Fibroblast of skin of left quadriceps (primary cell): ENCODE data around the gene OR2L13.
"Not testable (repeated sequence)": the region's sequence is repeated elsewhere in the genome, so short reads cannot be mapped to it uniquely, and the experiment has no call there.

Experiments
- DNase-seq, 2 experiments: peaks; one replicate each; pipeline ENCODE4 v3.0.0-alpha.2; 2013; ENCODE audit warnings: low read depth in 2 of 2

Gene OR2L13, protein sequence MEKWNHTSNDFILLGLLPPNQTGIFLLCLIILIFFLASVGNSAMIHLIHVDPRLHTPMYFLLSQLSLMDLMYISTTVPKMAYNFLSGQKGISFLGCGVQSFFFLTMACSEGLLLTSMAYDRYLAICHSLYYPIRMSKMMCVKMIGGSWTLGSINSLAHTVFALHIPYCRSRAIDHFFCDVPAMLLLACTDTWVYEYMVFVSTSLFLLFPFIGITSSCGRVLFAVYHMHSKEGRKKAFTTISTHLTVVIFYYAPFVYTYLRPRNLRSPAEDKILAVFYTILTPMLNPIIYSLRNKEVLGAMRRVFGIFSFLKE

DNA sequence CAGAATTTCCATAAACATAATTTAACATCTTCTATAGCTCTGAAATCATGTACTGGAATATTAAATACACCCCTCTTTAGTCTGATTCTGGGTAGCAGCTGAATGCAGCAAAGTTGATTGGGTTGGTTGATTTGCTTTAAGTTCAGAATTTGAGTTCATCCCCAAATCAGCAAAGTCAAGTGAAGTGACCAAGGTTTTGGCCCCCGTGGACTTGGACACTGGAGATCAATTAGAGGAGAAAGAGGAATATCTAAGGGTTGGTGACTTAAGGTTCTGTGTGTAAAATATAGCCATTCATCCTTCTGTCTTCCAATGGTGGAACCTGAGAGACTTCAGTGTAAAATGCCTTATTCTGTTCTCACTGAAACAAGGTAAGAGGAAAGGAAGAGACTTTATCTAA is at the start of gene OR2L13:
Gene OR2L13 (plus strand): TSS at position 301 of the 400 bp plus-strand sequence. CDS start 4,192 bp downstream, outside the sequence.
- no peak for DNase-seq

- DNase-seq: no peak
Measured at GRCh38 chr1:248045209-248045608, 49.8 kb upstream of the OR2L13 start.

DNA sequence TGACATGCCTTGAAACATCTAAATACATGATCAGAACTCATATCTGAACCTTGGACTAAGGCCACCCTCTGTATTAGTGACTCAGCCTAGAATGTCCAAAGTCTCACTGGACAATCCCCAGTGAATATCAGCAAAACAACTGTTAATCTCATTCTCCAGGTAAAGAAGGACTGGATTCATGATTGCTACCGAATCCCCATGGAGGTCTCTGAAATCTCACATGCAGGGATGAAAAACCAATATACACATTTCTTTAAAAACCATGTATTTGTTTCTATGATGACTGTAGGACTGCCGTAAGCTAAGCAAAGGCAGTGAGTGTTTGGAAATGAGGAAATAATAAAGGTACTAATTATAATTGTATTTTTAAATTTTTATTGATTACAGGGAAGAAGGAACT is 48.4 kb upstream of the OR2L13 start, which contains the start of gene OR2L3:
Gene OR2L3 (plus strand): TSS at position 301 of the 400 bp plus-strand sequence. CDS start 13,846 bp downstream, outside the sequence.
- no peak for DNase-seq

- DNase-seq: no peak
Measured at GRCh38 chr1:248047008-248047407, 48.0 kb upstream of the OR2L13 start.

DNA sequence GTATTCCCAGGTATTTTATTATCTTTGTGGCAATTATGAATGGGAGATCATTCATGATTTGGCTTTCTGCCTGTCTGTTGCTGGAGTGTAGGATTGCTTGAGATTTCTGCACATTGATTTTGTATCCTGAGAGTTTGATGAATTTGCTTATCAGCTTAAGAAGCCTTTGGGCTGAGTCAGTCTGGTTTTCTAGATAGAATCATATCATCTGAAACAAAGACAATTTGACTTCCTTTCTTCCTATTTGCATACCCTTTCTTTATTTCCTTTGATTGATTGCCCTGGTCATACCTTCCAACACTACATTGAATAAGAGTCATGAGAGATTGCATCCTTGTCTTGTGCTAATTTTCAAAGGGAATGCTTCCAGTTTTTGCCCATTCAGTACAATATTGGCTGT is 40.3 kb upstream of the OR2L13 start:
- DNase-seq: no peak

DNA sequence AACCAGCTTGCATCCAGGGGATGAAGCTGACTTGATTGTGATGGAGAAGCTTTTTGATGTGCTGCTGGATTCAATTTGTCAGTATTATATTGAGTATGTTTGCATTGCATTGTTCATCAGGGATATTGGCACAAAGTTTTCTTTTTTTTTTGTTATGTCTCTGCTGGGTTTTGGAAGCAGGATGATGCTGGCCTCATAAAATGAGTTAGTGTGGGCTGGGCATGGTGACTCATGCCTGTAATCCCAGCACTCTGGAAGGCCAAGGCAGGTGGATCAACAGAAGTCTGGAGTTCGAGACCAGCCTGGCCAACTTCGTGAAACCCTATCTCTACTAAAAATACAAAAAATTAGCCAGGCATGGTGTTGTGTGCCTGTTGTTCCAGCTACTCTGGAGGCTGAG is 39.7 kb upstream of the OR2L13 start:
- DNase-seq: no peak

- DNase-seq: no peak
Measured at GRCh38 chr1:248065071-248065470, 29.9 kb upstream of the OR2L13 start.

DNA sequence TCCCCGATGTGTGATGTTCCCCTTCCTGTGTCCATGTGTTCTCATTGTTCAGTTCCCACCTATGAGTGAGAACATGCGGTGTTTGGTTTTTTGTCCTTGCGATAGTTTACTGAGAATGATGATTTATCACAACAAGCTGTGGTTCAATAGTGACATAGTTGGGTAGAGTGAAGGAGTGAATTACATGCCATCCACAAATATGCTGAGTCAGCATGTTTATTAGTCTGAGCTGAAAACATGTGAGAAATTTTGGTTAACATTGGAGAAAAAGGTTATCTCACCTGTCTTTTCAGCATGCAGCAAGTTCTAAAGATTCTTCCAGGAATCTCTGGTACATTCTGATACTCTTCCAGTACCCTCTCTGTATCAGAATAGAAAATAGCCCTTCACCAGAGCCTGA is 29.4 kb upstream of the OR2L13 start:
- no peak for DNase-seq

DNA sequence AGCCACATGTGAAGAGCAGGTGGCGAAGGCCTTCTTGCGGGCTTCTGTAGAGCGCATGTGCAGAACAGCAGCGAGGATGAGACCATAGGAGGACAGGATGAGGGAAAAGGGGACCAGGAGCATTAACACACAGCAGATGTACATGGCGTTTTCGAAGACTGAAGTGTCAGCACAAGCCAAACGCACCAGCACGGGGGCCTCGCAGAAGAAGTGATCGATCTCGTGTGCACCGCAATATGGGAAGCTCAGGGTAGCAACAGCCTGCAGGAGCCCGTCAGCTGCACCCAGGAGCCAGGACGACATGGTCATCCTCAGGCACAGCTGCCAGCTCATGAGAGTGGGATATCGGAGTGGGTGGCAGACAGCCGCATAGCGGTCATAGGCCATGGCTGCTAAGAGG is 11.1 kb upstream of the OR2L13 start:
- not testable (repeated sequence) for DNase-seq

GRCh38 chr1:248098529-248098928 is 3.5 kb downstream of the OR2L13 start:
- no peak for DNase-seq

DNA sequence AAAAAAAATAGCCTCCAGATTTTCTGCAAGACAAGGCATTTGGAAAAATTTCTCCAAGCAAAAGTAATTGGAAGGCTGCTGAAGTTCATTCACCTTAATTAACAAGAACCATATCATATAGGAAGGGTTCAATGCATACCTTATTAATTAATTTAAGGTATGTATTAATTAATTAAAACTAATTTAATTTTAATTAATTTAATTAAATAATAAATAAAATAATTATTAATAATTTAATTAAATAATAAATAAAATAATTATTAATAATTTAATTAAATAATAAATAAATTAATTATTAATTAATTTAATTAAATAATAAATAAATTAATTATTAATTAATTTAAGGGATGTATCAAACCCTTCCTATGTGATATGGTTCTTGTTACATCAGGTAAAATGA is 7.9 kb downstream of the OR2L13 start:
- no peak for DNase-seq

DNA sequence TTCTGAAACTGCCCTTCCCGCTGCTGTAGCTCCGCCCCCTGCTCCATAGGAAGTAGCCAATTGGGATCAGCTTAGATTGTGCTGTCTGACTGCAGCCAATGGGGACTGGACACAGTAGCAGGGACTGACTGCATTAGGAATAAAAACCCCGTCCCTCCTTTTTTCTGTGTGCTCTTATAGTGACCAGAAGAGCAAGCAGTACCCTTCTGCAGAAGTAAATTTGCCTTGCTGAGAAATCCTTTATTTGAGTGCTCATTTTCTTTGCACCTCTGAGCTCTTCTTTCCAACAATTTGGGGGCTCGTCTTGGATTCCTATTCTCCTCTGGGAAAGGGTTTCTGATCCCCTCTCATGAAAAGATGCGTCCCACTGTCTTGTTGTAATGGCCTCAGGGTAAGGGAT is 16.2 kb downstream of the OR2L13 start:
- no peak for DNase-seq

GRCh38 chr1:248114890-248115289 is 19.9 kb downstream of the OR2L13 start:
- no peak for DNase-seq

DNA sequence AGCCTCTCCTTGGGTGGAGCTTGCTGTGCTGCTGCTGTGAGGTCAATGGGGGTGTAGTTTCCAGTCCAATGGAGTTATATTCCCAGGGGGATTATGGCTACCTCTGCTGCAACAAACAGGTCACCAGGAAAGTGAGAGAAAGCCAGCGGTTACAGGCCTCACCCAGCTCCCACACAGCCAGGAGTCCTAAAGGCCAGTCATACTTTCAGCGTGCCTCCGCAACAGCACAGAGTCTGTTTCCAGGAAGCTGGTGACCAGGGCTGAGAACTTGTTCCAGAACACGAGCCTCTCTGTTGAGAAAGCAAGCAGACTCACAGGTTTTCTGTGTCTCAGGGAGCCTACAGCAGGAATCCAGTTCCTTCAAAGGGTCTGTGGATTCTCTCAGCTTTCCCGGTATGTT is 32.7 kb downstream of the OR2L13 start:
- DNase-seq: no peak

DNA sequence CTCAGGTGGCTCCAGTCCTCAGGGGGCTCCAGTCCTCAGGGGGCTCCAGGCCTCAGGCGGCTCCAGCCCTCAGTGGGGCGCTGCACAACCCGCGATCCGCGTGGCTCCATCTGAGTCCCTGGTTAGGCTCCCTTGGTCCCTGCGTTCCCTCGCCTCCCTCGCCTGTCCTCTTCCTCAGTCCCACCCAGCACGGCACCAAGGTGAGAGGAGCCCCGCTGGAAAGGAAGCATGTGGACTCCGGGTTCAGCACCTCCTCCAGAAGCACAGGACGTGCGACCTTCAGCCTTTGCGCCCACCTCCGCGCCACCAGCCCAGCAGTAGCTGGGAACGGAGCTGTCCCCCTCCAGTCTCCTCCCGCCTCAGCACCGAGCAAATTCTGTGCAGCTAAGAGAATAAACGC is 41.8 kb downstream of the OR2L13 start:
- DNase-seq: no peak

GRCh38 chr1:248140846-248141245 is 45.9 kb downstream of the OR2L13 start:
- DNase-seq: no peak

- no peak for DNase-seq
Measured at GRCh38 chr1:248143311-248143710, 48.3 kb downstream of the OR2L13 start.

GRCh38 chr1:248144513-248145198 is 49.7 kb downstream of the OR2L13 start, which contains the start of gene OR2M5:
Gene OR2M5 (plus strand): TSS chr1:248145148. CDS start chr1:248145148, 0 bp downstream.
- DNase-seq: no peak
